Ovary (tissue), 9 donors: ENCODE results near the gene VPS13C. TPM values are rescaled to one million over a fixed set of nuclear protein-coding genes. Genes with fewer than 3 reads are reported as not detected.

Source experiments
- DNase-seq, 5 donors: peaks; one replicate each; pipeline ENCODE4 v3.0.0-alpha.2; 2019 to 2020
- H3K27ac ChIP-seq, 2 donors: fragments of 200-600 bp; one replicate each; pipeline versions ENCODE4 v1.5.1 to v1.8.0; 2019 to 2022
- H3K27me3 ChIP-seq: fragments of 200-600 bp; one replicate; pipeline ENCODE4 v1.8.0; 2022
- H3K36me3 ChIP-seq: fragments of 200-600 bp; sonication (generic); one replicate; pipeline ENCODE4 v1.5.1; 2019
- H3K4me1 ChIP-seq: one replicate; pipeline ENCODE4 v1.8.1; 2013; ENCODE audit warnings: mild to moderate bottlenecking, moderate library complexity; ENCODE audit not compliant: insufficient read depth
- H3K4me3 ChIP-seq: fragments of 200-600 bp; sonication (generic); one replicate; pipeline ENCODE4 v1.5.1; 2017
- H3K9me3 ChIP-seq, 2 donors: fragments of 200-600 bp in 1 of 2; sonication (generic) in 1 of 2; one replicate each; pipeline versions ENCODE4 v1.5.1 to v1.8.1; 2013 to 2019; ENCODE audit warnings: mild to moderate bottlenecking in 1 of 2, moderate library complexity in 1 of 2
- CTCF ChIP-seq, 3 donors: fragments of 450-650 bp in 2 of 3; fragments of 200-600 bp in 1 of 3; IDR thresholded peaks; one replicate each; pipeline versions ENCODE4 v1.5.1 to v1.8.0; 2016 to 2022; ENCODE audit warnings: antibody characterized with exemption in 3 of 3, mild to moderate bottlenecking in 1 of 3
- EP300 ChIP-seq: sonication (generic); formaldehyde crosslinking; IDR thresholded peaks from one replicate; pipeline ENCODE4 v1.6.1; 2017; ENCODE audit warnings: antibody characterized with exemption
- POLR2A ChIP-seq: fragments of 450-650 bp; IDR thresholded peaks from one replicate; pipeline ENCODE4 v1.6.1; 2017; ENCODE audit warnings: antibody characterized with exemption, mild to moderate bottlenecking, moderate library complexity
- WGBS, 3 donors: extraction: QIAGEN DNeasy Blood & Tissue Kit in 1 of 3; methylation state at CpG; one replicate each; pipeline versions ENCODE4 v1.1.5 to v1.1.7; 2013 to 2017; 5-methylcytosine and 5-hydroxymethylcytosine counted together
- intact Hi-C, 4 donors: fragments of 100-400 bp; cut with DNase I; formaldehyde crosslinking; loops; one replicate each; pipeline versions ENCODE4 v1.11.0 to v1.15.1; 2022 to 2023
- polyA plus RNA-seq, 2 donors: library from polyadenylated mRNA; stranded (reverse); fragments of 200-250 nt in 1 of 2; fragments of 350-450 nt in 1 of 2; fragmentation: Illumina TruSeq in 1 of 2; extraction: RNeasy Lipid Tissue Mini Kit (QIAGEN cat#74804) in 1 of 2; gene quantifications; one replicate each; pipeline ENCODE4 v1.2.3, GENCODE V29; 2013 to 2014
- total RNA-seq, 7 donors: library from RNA; depleted of rRNA in 2 of 7; stranded (reverse); fragments of >200 nt in 2 of 7; fragmentation: NEBNext Ultra II Directional in 3 of 7; extraction: Animal tissue kit (Norgen Biotek cat#: 25700) in 3 of 7; gene quantifications; one replicate each; pipeline versions ENCODE4 v1.1.0 to v1.2.4, GENCODE V29; 2016 to 2023
- donor health status: DM: no; HTN: no; CAD: no; lungs with moderate emphysema.
- donor health status: DM: no; HTN: no; CAD: no.
- donor health status: Bipolar disorder and iron deficiency.
- donor health status: DM: yes; HTN: yes; CAD: no.
- donor health status: DM: no; HTN: no; CAD: no.
- donor health status: DM: yes; HTN: yes; CAD: no.

The VPS13C gene
- total and polyA plus RNA-seq, 9 donors: 19.4 to 78.1 (median 68.4) TPM

GRCh38 chr15:62099094-62099601 is 38.9 kb upstream of the VPS13C start:
- no peak for DNase-seq
- H3K4me1 ChIP-seq: no peaks in the 10 kb centered on the region
- 13 to 43% (median 41%) methylated on average over 7 of the region's 7 CpGs for WGBS, 3 donors
- TF ChIP-seq EP300 (no peak), POLR2A (no peak), CTCF (IDR thresholded peaks at IDR 0.05) (no peak)
- no peak overlapping the region for H3K4me3 ChIP-seq
- no peaks in the 10 kb centered on the region for H3K9me3 ChIP-seq
- intact Hi-C loops: no loop called here
- H3K36me3 ChIP-seq: no peaks in the 10 kb centered on the region
- H3K27ac ChIP-seq: no peak overlapping the region
- H3K27me3 ChIP-seq: no peaks in the 10 kb centered on the region

- intact Hi-C loops: no loop called here
- Histone ChIP-seq H3K4me3 (no peak overlapping the region), H3K27ac (no peak overlapping the region), H3K36me3 (no peaks in the 10 kb centered on the region), H3K4me1 (no peaks in the 10 kb centered on the region), H3K27me3 (no peaks in the 10 kb centered on the region), H3K9me3 (no peaks in the 10 kb centered on the region)
- 48 to 52% (median 49%) methylated on average over 7 of the region's 7 CpGs for WGBS, 3 donors
- TF ChIP-seq POLR2A (no peak), EP300 (no peak), CTCF (IDR thresholded peaks at IDR 0.05) (no peak)
- DNase-seq: no peak
These were observed 34.1 kb upstream of the VPS13C start for GRCh38 chr15:62094388-62094787.

- no peak for DNase-seq
- no peaks in the 10 kb centered on the region for H3K36me3 ChIP-seq
- no peaks in the 10 kb centered on the region for H3K4me1 ChIP-seq
- H3K9me3 ChIP-seq: no peaks in the 10 kb centered on the region
- intact Hi-C loops: no loop called here
- H3K27ac ChIP-seq: no peak overlapping the region
- no peak overlapping the region for H3K4me3 ChIP-seq
- TF ChIP-seq EP300: no peak
- WGBS, 3 donors: 73 to 77% (median 74%) methylated on average over 5 of the region's 5 CpGs
- H3K27me3 ChIP-seq: no peaks in the 10 kb centered on the region
These were observed 33.6 kb upstream of the VPS13C start for GRCh38 chr15:62093809-62094208.

GRCh38 chr15:62090988-62091387 is 30.7 kb upstream of the VPS13C start:
- 77 to 85% (median 79%) methylated on average over 7 of the region's 7 CpGs for WGBS, 3 donors
- intact Hi-C loops: no loop called here

More at GRCh38 chr15:62090988-62091387, 30.7 kb upstream of the VPS13C start:
- H3K36me3 ChIP-seq: no peaks in the 10 kb centered on the region
- DNase-seq: no peak
- no peaks in the 10 kb centered on the region for H3K4me1 ChIP-seq
- H3K27me3 ChIP-seq: no peaks in the 10 kb centered on the region
- TF ChIP-seq EP300 (no peak), POLR2A (no peak), CTCF (IDR thresholded peaks at IDR 0.05) (no peak)
- no peaks in the 10 kb centered on the region for H3K9me3 ChIP-seq
- no peak overlapping the region for H3K27ac ChIP-seq
- H3K4me3 ChIP-seq: no peak overlapping the region
